T-helper 2 cell treated with Interferon-gamma antibody and Interleukin-4, amounts not matched to agents 5 μg/mL and 100 μg/mL, for 36 hours (primary cell): ENCODE data around the gene IDE.
"Not testable (repeated sequence)": the region's sequence is repeated elsewhere in the genome, so short reads cannot be mapped to it uniquely, and the experiment has no call there.

Experiments
- DNase-seq: peaks from one replicate; pipeline ENCODE4 v3.0.0; 2021; ENCODE audit warnings: low spot score
- H3K27ac Mint-ChIP-seq: one replicate; pipeline ENCODE4 v1.8.0; 2021; ENCODE audit warnings: mild to moderate bottlenecking, mixed read lengths
- H3K27me3 Mint-ChIP-seq: one replicate; pipeline ENCODE4 v1.8.0; 2021; ENCODE audit warnings: low read depth, mixed read lengths
- H3K36me3 Mint-ChIP-seq: one replicate; pipeline ENCODE4 v1.8.0; 2021; ENCODE audit warnings: low read depth, mixed read lengths
- H3K4me1 Mint-ChIP-seq: one replicate; pipeline ENCODE4 v1.8.0; 2021; ENCODE audit warnings: low read depth, mixed read lengths
- H3K4me3 Mint-ChIP-seq: one replicate; pipeline ENCODE4 v1.8.0; 2022; ENCODE audit warnings: mild to moderate bottlenecking, moderate library complexity, mixed read lengths
- H3K9me3 Mint-ChIP-seq: one replicate; pipeline ENCODE4 v1.8.0; 2021; ENCODE audit warnings: mixed read lengths

Gene IDE

DNA sequence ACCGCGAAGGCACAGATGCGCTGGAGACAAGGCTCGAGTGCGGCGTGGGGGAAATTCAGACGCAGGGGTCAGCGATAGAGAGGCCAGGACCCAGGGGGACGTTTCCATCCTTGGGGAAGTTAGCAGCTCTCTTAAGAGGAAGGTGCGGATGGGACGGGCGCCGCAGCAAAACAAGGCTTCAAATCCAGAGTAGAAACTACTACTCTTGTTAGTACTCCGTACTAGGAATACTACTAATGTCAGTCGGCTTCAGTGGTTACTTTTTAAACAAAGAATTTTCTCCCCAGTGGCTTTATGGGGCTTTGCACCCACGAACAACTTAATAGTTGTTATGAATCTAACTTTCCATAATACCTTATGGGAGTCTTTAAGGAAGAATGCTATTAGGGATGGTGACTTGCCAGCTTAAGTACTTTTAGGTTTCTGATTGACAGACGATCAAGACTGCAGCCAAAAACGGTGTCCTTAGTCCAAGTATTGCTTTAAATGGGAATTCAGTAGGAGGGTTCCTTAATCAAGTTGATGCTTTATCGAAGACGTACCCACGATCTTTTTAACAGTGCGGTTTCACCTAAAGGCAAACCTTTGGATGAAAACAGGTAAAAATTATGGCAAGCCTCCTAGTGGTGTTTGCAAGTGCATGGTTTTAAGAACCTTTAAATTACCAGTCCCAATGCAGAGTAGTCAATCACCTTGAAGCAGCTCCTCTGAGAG is 812 bp upstream of the IDE start:
- H3K27me3 Mint-ChIP-seq, result peaks cover 3% of the 10 kb centered on the region
- peaks cover 7% of the 10 kb centered on the region for H3K36me3 Mint-ChIP-seq
- peak overlapping the region; percentile 88 for H3K4me3 Mint-ChIP-seq
- H3K27ac Mint-ChIP-seq, result peak overlapping the region; percentile 84
- DNase-seq, result no peak
- H3K4me1 Mint-ChIP-seq, result peaks cover 22% of the 10 kb centered on the region
- H3K9me3 Mint-ChIP-seq, result no peaks in the 10 kb centered on the region

GRCh38 chr10:92573091-92573797 is 649 bp downstream of the IDE start:
- peak overlapping the region; percentile 88 for H3K4me3 Mint-ChIP-seq
- H3K27ac Mint-ChIP-seq, result peak overlapping the region; percentile 56
- H3K9me3 Mint-ChIP-seq, result no peaks in the 10 kb centered on the region
- peaks cover 3% of the 10 kb centered on the region for H3K27me3 Mint-ChIP-seq
- H3K4me1 Mint-ChIP-seq, result peaks cover 22% of the 10 kb centered on the region
- peaks cover 12% of the 10 kb centered on the region for H3K36me3 Mint-ChIP-seq
- DNase-seq, result no peak

GRCh38 chr10:92572362-92573090 is 1.4 kb downstream of the IDE start:
- Mint-ChIP-seq H3K4me1 (peaks cover 26% of the 10 kb centered on the region), H3K27me3 (peaks cover 3% of the 10 kb centered on the region), H3K27ac (peak overlapping the region; percentile 56), H3K36me3 (peaks cover 12% of the 10 kb centered on the region), H3K4me3 (peak overlapping the region; percentile 79), H3K9me3 (no peaks in the 10 kb centered on the region)
- no peak for DNase-seq

- Mint-ChIP-seq H3K9me3 (no peaks in the 10 kb centered on the region), H3K4me1 (peaks cover 28% of the 10 kb centered on the region), H3K4me3 (no peak overlapping the region), H3K27ac (no peak overlapping the region), H3K27me3 (peaks cover 3% of the 10 kb centered on the region), H3K36me3 (peaks cover 14% of the 10 kb centered on the region)
- no peak for DNase-seq
Observed at GRCh38 chr10:92571649-92572048, 2.2 kb downstream of the IDE start.

- H3K9me3 Mint-ChIP-seq, result not testable (repeated sequence)
Observed at GRCh38 chr10:92569663-92570062, 4.2 kb downstream of the IDE start.

DNA sequence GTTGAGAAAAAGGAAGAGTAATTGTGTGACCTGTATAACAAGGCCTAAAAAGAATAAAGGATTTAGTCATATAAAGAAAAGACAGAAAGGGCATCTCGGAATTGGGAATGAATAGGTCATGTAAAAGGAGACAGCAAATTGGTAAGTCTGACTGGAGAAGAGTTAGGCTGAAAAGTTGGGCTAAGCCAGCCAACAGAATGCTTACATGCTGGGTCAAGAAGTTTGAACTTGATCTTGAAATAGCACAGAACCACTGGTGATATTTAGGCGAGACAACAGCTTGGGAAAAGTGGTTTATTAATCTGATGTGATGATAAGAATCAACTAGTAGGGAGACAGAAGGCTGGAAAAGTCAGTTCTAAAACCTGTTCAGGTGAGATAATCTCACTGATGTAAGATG is 4.8 kb downstream of the IDE start:
- Mint-ChIP-seq H3K9me3 (no peaks in the 10 kb centered on the region), H3K27me3 (peaks cover 3% of the 10 kb centered on the region), H3K4me1 (peaks cover 18% of the 10 kb centered on the region), H3K27ac (no peak overlapping the region), H3K4me3 (no peak overlapping the region), H3K36me3 (peaks cover 24% of the 10 kb centered on the region)
- no peak for DNase-seq

More at GRCh38 chr10:92569663-92570062, 4.2 kb downstream of the IDE start:
- not testable (repeated sequence) for DNase-seq, H3K4me3 Mint-ChIP-seq, H3K27ac Mint-ChIP-seq, H3K27me3 Mint-ChIP-seq
- peaks cover 22% of the 10 kb centered on the region for H3K4me1 Mint-ChIP-seq
- H3K36me3 Mint-ChIP-seq, result peaks cover 23% of the 10 kb centered on the region

DNA sequence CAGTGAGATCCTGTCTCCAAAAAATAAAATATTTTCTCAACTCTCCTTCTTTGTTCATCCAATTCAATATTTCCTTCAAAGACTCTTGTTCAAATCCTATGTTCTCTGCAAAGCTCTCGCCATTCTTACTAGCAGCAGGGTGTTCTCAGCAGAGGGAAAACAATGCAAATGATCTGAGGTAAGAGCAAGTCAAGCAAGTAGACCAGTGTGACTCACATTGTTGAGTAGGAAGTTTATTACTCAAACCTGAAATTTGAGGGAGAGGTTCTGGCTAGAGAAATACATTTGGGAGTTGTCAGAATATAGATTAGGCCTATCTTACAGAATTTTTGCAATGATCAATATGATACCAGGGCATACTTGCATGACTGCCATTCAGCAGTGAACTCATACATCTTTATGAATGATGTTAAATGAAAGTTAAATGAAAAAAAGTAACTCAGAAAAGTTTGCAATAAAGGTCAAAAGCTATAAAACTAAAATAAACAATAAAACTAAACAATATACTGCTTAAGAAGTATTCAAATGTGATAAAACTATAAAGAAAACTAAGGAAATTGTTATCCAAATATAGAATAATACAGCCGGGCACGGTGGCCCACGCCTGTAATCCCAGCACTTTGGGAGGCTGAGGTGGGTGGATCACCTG is 5.8 kb downstream of the IDE start:
- no peaks in the 10 kb centered on the region for H3K9me3 Mint-ChIP-seq
- no peak overlapping the region for H3K27ac Mint-ChIP-seq
- H3K4me1 Mint-ChIP-seq, result peaks cover 18% of the 10 kb centered on the region
- peaks cover 3% of the 10 kb centered on the region for H3K27me3 Mint-ChIP-seq
- no peak overlapping the region for H3K4me3 Mint-ChIP-seq
- peaks cover 25% of the 10 kb centered on the region for H3K36me3 Mint-ChIP-seq
- DNase-seq, result no peak

DNA sequence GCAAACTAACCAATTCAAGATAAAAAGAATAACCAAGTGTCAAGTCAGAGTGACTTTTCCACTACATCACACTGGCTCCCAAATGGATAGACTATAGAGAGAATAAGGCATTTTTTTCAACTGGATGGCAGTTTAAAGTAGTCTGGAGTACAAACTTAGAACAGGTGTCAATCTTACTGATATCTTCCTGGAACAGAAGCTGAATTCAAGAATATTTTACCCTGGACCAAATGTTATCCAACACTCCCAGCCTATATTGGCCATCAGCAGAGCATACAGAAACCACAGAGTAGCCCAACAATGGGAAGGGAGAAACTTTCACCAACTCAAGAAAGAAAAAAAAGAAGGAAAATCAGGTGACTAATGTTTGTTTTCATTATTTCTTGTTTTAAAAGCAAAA is 11.5 kb downstream of the IDE start:
- no peak overlapping the region for H3K27ac Mint-ChIP-seq
- no peak overlapping the region for H3K4me3 Mint-ChIP-seq
- no peaks in the 10 kb centered on the region for H3K27me3 Mint-ChIP-seq
- no peak for DNase-seq
- H3K4me1 Mint-ChIP-seq, result peaks cover 5% of the 10 kb centered on the region
- H3K9me3 Mint-ChIP-seq, result peaks cover 8% of the 10 kb centered on the region
- peaks cover 48% of the 10 kb centered on the region for H3K36me3 Mint-ChIP-seq

DNA sequence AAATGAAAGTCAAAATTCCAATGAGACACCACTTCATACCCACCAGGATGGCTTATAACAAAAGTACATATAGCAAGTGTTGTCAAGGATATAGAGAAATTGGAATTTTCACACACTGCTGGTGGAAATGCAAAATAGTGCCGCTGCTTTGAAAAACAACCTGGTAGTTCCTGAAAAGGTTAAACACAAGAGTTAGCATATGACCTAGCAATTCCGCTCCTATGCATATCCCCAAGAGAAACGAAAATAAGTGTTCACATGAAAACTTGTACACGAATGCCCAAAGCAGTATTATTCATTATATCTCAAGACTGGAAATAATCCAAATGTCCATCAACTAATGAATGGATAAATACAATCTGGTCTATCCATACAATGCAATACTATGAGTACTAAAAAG is 14.8 kb downstream of the IDE start:
- no peak overlapping the region for H3K4me3 Mint-ChIP-seq
- no peaks in the 10 kb centered on the region for H3K27me3 Mint-ChIP-seq
- H3K36me3 Mint-ChIP-seq, result peaks cover 58% of the 10 kb centered on the region
- DNase-seq, result no peak
- H3K4me1 Mint-ChIP-seq, result no peaks in the 10 kb centered on the region
- peaks cover 16% of the 10 kb centered on the region for H3K9me3 Mint-ChIP-seq
- no peak overlapping the region for H3K27ac Mint-ChIP-seq

DNA sequence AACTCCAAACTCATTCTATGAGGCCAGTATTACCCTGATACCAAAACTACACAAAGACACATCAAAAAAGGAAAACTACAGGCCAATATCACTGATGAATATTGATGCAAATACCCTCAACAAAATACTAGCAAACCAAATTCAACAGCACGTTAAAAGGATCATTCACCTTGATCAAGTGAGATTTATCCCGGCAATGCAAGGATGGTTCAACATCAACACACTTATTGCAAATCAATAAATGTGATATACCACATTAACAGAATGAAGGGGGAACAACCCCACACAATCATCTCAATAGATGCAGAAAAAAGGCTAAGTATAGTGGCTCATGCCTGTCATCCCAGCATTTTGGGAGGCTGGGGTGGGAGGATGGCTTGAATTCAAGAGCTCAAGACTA is 19.9 kb downstream of the IDE start:
- Mint-ChIP-seq H3K9me3 (peaks cover 22% of the 10 kb centered on the region), H3K36me3 (peaks cover 51% of the 10 kb centered on the region), H3K27me3 (no peaks in the 10 kb centered on the region), H3K4me3 (no peak overlapping the region), H3K4me1 (no peaks in the 10 kb centered on the region), H3K27ac (no peak overlapping the region)
- no peak for DNase-seq

- DNase-seq, result no peak
- Mint-ChIP-seq H3K27ac (no peak overlapping the region), H3K36me3 (peaks cover 40% of the 10 kb centered on the region), H3K9me3 (peaks cover 20% of the 10 kb centered on the region), H3K4me1 (no peaks in the 10 kb centered on the region), H3K4me3 (no peak overlapping the region), H3K27me3 (no peaks in the 10 kb centered on the region)
Observed at GRCh38 chr10:92552310-92552709, 21.6 kb downstream of the IDE start.

GRCh38 chr10:92550924-92551323 is 23.0 kb downstream of the IDE start:
- H3K27me3 Mint-ChIP-seq, result no peaks in the 10 kb centered on the region
- H3K4me3 Mint-ChIP-seq, result no peak overlapping the region
- DNase-seq, result no peak
- H3K4me1 Mint-ChIP-seq, result no peaks in the 10 kb centered on the region
- H3K36me3 Mint-ChIP-seq, result peaks cover 35% of the 10 kb centered on the region
- H3K9me3 Mint-ChIP-seq, result peaks cover 20% of the 10 kb centered on the region
- H3K27ac Mint-ChIP-seq, result no peak overlapping the region

DNA sequence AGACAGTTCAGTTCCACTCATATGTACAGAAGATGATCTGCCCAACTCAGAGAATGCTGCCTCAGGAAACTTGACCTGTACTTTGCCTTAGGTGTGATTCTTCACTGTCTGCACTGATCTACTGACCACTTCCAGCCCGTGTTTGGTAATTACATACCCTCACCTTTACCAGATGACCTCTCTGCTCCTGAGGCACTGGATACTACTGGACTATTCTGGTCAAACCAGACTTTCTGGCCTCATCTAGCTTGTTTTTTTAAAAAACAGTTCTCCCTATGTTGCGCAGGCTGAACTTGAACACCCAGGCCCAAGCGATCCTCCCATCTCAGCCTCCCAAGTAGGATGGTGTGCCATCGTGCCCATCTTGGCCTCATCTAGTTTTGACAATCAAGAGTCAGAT is 26.2 kb downstream of the IDE start:
- Mint-ChIP-seq H3K9me3 (peaks cover 3% of the 10 kb centered on the region), H3K27me3 (no peaks in the 10 kb centered on the region), H3K27ac (no peak overlapping the region), H3K36me3 (peaks cover 10% of the 10 kb centered on the region), H3K4me1 (peaks cover 10% of the 10 kb centered on the region), H3K4me3 (no peak overlapping the region)
- no peak for DNase-seq

DNA sequence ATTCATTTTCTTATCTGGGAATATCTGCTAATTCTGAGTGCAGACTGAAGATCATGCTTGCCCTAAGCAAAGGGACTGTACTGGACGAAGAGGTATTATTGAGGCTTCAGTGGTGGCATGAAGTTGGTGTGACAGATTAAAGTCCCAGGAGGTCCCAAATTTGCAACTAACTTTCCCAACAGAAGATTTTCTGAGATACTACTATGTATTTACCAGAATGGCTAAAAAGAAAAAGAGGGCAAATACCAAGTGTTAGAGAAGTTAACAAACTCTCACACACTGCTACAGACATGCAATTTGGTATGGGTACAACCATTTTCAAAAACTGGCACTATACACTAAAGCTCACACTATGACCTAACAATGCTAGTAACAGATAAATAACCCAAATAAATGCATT is 28.3 kb downstream of the IDE start:
- Mint-ChIP-seq H3K27me3 (no peaks in the 10 kb centered on the region), H3K27ac (no peak overlapping the region), H3K36me3 (peaks cover 5% of the 10 kb centered on the region), H3K4me1 (peaks cover 14% of the 10 kb centered on the region), H3K9me3 (no peaks in the 10 kb centered on the region), H3K4me3 (no peak overlapping the region)
- no peak for DNase-seq
